NCI-H1092 (cell line): ENCODE measurements around the gene LGI1.

ENCODE experiments used
- DNase-seq: peaks from one replicate; lab custom pipeline; 2025; lab: John Stamatoyannopoulos, UW

The LGI1 gene

GRCh38 chr10:93757801-93758507 is at the start of gene LGI1:
Gene LGI1, plus strand, starts transcription at chr10:93757936. Its CDS starts 209 bp downstream, at chr10:93758145.
- no peak for DNase-seq

DNA sequence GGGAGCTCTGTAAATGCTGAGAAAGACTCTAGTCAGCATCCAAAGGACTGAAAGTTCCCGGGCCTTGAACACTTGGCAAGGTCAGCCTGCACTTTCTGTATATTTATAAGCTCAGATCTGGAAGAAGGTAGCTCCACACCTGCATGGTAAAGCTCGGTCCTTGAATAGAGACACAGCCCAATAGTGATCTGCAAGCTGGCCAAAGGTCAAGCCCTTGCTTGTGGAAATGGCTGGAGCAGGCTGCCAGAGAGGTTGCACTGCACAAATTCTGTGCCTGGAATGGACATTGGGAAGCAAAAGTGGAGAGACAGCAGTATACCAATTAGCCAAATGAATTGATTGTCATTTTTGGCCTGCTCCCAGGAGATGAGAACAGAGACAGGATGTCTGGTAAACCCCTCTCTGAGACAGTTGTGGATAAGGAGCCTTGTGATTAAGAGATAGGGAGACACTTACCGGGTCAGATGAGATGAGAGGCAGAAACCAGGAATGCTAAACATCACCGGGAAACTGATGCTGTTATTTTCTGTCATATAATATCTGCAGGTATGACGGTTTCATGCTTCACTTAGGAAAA is 47.3 kb upstream of the LGI1 start:
- no peak for DNase-seq

- no peak for DNase-seq
These were observed 45.8 kb upstream of the LGI1 start for GRCh38 chr10:93711891-93712290.

- DNase-seq: no peak
These were observed 45.1 kb upstream of the LGI1 start for GRCh38 chr10:93712593-93712992.

DNA sequence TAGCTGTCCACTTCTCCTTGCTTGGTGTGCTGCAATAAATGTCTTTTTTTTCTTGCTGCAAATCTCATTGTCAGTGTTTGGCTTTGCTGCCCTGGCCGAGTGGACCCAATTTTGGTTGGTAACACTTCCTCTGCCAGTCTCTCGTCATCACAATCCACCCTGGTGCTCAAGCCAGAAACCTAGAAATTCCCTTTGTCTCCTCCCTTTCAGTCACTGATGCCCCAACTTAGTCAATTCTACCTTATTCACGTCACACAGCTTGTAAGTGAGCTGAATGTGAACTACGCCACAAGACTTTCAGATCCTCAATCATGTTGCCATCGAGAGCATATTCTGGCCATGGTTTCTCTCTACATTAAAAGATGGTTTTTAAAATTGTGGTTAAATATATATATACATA is 42.4 kb upstream of the LGI1 start:
- no peak for DNase-seq

DNA sequence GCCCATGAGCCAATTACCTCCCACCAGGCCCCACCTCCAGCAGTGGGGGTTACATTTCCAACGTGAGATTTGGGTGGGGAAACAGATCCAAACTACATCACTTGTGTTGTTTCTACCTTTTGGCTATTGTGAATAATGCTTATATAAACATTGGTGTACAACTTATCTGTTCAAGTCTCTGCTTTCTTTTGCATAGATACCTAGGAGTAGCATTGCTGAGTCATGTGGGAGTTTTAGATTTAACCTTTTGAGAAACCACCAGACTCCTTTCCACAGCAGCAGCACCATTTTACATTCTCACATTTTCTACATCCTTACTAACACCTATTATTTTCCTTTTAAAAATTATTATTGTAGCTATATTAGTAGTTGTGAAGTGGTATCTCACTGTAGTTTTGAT is 41.0 kb upstream of the LGI1 start:
- DNase-seq: no peak

DNA sequence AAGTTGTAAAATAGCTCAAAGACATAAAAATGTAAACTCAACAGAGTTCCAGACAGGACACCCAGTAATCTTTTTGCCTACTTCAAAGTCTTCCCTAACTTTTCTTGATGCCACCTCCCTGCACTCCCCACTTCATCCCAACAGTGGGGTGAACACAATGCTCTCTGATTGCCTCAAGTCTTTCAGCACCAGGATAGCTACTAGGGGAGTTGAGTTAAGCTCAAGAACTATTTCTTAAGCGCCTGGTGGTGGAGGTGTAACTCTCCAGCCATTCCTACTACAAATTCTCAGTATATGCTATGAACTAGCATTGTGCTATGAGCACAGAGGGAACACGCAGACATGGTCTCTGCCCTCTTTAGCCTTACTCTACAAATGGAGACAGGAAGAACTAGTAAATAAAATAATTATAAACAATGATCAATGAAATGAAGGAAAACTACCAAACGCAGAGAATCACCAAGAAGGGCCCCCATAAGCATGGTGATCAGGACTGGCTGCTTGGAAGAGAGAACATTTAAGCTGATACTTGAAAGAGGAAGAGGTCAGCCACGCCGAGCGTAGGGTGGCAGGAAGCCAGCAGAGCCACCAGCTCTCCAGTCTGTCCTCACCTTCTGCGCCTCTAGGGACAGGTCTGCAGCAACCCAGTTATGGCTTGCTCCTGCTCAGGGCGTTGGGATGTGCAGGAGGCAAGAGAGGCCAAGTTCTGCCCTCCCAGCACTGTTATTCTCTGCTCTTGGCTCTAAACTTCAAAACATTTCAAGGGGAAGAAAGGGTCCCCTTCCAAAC is 38.6 kb upstream of the LGI1 start:
- no peak for DNase-seq

GRCh38 chr10:93719901-93720300 is 37.8 kb upstream of the LGI1 start:
- no peak for DNase-seq

DNA sequence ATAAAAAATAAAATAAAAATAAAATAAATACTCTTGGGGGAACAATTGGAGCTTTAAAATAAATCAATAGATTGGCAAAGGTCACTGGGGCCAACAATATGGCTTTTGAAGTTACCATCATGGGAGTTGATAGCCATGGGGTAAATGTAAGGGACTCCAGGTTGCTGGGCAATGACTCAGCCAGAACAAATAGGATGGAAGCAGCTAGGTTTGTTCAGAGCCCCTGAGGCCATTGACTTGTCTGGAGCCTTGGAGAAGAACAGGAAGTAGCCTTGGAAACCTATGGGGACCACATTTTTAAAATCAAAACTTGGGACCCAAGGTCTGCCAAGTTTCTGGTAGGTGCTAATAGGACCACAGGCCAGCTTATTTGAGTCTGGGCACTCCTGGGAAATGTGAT is 35.2 kb upstream of the LGI1 start:
- DNase-seq: no peak

DNA sequence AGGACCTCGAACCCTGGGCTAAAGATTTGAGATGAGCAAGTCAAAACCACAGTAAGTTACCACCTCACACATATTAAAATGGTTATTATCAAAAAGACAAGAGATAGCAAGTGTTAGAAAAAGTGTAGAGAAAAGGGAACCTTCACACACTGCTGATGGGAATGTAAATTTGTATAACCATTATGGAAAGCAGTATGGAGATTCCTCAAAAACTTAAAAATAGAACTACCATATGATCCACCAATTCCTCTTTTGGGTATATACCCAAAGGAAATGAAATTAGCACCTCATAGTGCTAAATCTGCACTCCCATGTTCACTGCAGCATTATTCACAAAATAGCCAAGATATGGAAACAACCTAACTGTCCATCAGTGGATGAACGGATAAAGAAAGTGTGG is 34.6 kb upstream of the LGI1 start:
- DNase-seq: no peak

DNA sequence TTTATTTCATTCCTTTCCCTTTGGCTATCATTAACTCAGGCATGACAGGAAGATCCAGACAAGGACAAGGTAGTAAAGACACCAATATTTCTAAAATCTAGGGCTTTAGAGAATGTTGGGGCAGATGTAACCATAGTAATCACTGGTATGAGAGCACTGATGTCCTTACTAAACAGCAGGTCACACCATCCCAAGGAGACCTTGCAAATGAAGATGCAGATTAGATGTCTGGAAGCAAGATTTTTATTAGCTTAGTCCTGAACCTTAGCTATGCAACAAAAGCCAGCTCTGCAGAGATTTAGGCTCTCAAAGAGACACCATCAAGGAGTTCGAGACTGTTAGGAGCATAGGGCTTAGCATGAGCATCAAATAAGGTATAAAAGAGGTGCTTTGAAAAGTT is 31.7 kb upstream of the LGI1 start:
- no peak for DNase-seq

DNA sequence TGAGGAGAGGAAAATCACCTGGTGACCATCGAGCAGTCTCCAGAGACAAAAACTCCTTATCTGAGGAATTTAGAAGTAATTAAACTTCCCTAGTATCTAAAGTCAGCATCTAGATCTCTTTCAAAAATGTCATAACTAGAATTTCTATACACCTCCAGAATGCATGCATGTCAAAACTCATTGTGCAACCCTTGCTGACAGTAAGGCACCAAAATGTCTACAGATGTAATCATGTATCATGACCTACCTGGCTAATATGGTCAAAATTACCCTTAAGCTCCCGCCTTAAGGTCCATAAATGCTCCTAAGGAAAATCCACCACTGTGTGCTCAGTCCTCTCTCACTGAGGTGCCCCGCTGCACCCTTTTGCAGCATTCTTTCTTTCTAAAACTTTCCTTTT is 16.4 kb upstream of the LGI1 start:
- no peak for DNase-seq

DNA sequence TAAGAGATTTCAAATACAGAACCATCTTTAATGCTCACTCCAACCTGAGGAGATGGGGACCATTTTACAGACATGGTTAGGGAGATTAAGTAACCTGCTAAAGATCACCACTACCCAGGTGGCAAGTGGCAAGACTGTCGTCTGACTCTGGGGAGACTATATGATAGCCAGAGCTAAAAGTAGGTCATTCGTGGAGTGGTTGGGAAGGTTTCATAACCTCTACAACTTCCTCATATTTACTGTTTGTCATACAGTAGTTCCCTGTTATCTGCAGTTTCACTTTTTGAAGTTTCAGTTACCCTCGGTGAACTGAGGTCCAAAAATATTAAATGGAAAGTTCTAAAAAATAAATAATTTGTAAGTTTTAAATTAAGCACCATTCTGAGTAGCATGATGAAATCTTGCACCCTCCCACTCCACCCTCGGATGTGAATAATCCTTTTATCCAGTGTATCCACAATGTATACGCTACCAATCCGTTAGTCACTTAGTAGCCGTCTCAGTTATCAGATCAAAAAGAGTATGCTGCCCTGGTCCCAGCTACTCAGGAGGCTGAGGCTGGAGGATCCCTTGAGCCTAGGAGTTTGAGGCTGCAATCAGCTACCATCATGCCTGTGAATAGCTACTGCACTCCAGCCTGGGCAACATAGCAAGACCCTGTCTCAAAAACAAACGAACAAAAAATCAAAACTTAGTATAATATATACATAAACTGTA is 14.9 kb upstream of the LGI1 start:
- DNase-seq: no peak

GRCh38 chr10:93745408-93746065 is 12.2 kb upstream of the LGI1 start:
- no peak for DNase-seq

- DNase-seq: no peak
These were observed 10.9 kb upstream of the LGI1 start for GRCh38 chr10:93746844-93747284.

- DNase-seq: no peak
These were observed 8.4 kb upstream of the LGI1 start for GRCh38 chr10:93749218-93749799.

- DNase-seq: no peak
These were observed 6.6 kb upstream of the LGI1 start for GRCh38 chr10:93751124-93751523.

DNA sequence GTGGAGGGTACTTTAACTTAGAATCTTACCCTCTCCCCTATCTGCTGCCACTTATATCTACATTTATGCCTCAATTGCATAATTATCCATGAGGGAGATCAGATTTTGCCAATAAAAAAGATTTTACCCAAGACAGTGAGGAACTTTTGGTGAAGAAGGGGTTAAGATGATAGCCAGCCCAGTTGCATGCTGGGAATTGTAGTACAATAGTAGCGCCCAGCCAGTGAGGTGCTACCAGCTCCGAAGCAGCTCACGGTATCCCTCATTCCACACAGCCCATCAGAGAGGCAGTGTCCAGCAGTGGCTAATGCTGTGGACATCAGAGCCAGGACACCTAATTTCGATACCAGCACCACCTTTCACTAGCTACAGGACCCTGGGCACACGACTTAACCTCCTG is 5.9 kb upstream of the LGI1 start:
- DNase-seq: no peak

DNA sequence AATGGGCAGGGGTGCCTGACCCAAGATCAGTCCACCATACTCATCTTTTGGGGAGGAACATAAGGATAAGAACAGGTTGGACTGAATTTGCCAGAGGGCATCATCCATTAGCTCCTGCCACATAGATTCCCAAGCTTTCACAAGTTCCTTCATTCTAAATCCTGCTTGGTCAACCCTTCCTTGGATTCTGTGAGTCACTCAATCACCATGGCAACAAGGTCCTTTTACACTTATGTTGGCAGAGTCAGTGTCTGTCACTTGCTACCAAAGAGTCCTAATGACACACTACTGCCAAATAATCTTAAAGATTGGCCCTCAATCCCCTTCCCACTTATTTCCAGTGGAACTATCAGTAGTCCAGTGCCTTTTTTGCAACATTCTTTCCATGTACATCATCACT is 5.0 kb upstream of the LGI1 start:
- no peak for DNase-seq

DNA sequence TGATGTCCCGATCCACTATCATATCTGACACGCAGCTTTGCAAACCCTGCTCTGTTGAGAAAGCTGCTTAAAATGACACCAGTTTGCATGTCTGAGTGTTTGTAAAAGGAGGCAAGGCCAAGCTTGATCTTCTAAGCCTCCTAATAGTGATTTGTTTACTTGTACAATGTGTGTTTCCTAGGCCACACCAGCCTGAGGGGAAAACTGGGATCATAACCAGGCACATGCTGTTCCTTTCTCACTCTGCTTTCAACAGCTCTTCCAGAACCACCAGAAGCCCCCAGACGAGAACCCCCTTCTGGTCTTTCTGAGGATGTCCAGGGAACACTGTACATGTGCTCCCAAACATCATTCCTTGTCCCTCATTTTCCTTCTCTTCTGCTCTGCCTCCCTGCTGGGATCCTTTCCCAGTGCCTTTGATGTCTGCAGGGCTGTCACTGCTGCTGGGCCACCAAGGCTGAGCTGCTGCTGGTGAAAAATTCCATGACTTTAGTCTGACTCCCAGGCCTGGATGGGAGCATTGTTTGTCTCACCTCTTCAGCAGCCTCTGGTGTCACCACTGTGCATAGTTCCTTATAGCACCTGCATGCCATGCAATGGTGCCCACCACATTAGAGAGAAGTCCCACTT is 4.0 kb upstream of the LGI1 start:
- no peak for DNase-seq

- DNase-seq: no peak
These were observed 3.0 kb upstream of the LGI1 start for GRCh38 chr10:93754761-93755160.
